Hepatic stellate cell (primary cell): ENCODE data around the gene GPR107.
A peak's percentile ranks its signal among the peaks of the same experiment; 100 is the strongest.

ENCODE experiments used
- DNase-seq: peaks from one replicate; pipeline ENCODE4 v3.0.0; 2011; ENCODE audit warnings: low spot score

GPR107 gene

GRCh38 chr9:130160862-130161470 is 107.3 kb downstream of the GPR107 start:
- no peak for DNase-seq

- no peak for DNase-seq
These were observed 111.9 kb downstream of the GPR107 start for GRCh38 chr9:130165579-130165978.

GRCh38 chr9:130166399-130166798 is 112.7 kb downstream of the GPR107 start:
- no peak for DNase-seq

GRCh38 chr9:130167927-130168326 is 114.2 kb downstream of the GPR107 start:
- DNase-seq = no peak

GRCh38 chr9:130171226-130172148 is 117.8 kb downstream of the GPR107 start:
- DNase-seq = no peak

- DNase-seq = peak; percentile 96
These were observed 118.6 kb downstream of the GPR107 start, which contains the start of gene NCS1 for GRCh38 chr9:130172161-130172857. Gene NCS1 (plus strand): TSS chr9:130172404. CDS start chr9:130172664, 260 bp downstream.

- DNase-seq = peak; percentile 63
These were observed 119.4 kb downstream of the GPR107 start for GRCh38 chr9:130172858-130173665.

GRCh38 chr9:130173666-130173983 is 119.9 kb downstream of the GPR107 start:
- no peak for DNase-seq

- DNase-seq = no peak
These were observed 120.3 kb downstream of the GPR107 start for GRCh38 chr9:130174025-130174424.

- DNase-seq = no peak
These were observed 121.2 kb downstream of the GPR107 start for GRCh38 chr9:130174920-130175321.

GRCh38 chr9:130175355-130175754 is 121.6 kb downstream of the GPR107 start:
- no peak for DNase-seq

GRCh38 chr9:130176760-130177159 is 123.1 kb downstream of the GPR107 start:
- no peak for DNase-seq

GRCh38 chr9:130177898-130178805 is 124.4 kb downstream of the GPR107 start:
- no peak for DNase-seq

- DNase-seq = no peak
These were observed 125.7 kb downstream of the GPR107 start for GRCh38 chr9:130179331-130179907.

- DNase-seq = no peak
These were observed 126.8 kb downstream of the GPR107 start for GRCh38 chr9:130180516-130180915.

- no peak for DNase-seq
These were observed 128.1 kb downstream of the GPR107 start for GRCh38 chr9:130181678-130182380.

- DNase-seq = no peak
These were observed 128.7 kb downstream of the GPR107 start for GRCh38 chr9:130182381-130182909.

GRCh38 chr9:130183133-130183762 is 129.5 kb downstream of the GPR107 start:
- peak; percentile 96 for DNase-seq

- no peak for DNase-seq
These were observed 131.3 kb downstream of the GPR107 start for GRCh38 chr9:130185017-130185416.
